ENCODE results near the gene CEP170B.

The CEP170B gene

GRCh38 chr14:104865081-104865630, at the start of gene CEP170B:
Gene CEP170B, plus strand, starts transcription at chr14:104865268. Its CDS starts 3,183 bp downstream, at chr14:104868451.
- no peak for TF ChIP-seq CTCF (conservative IDR thresholded peaks at IDR 0.05)
- H3K27ac ChIP-seq, result peak within 1 kb of the TSS; percentile 90

GRCh38 chr14:104816616-104816884, 48.5 kb upstream of the CEP170B start:
- TF ChIP-seq CTCF (conservative IDR thresholded peaks at IDR 0.05), result no peak
- H3K27ac ChIP-seq, result peak overlapping the region; percentile 90

- TF ChIP-seq CTCF (conservative IDR thresholded peaks at IDR 0.05), result no peak
- H3K27ac ChIP-seq, result no peak overlapping the region
Observed at GRCh38 chr14:104817930-104818713, 46.9 kb upstream of the CEP170B start.

GRCh38 chr14:104818714-104819161, 46.3 kb upstream of the CEP170B start:
- no peak for TF ChIP-seq CTCF (conservative IDR thresholded peaks at IDR 0.05)
- H3K27ac ChIP-seq, result no peak overlapping the region

- TF ChIP-seq CTCF (conservative IDR thresholded peaks at IDR 0.05), result no peak
- no peak overlapping the region for H3K27ac ChIP-seq
Observed at GRCh38 chr14:104819361-104819781, 45.7 kb upstream of the CEP170B start.

- TF ChIP-seq CTCF (conservative IDR thresholded peaks at IDR 0.05), result peak; percentile 62
- H3K27ac ChIP-seq, result no peak overlapping the region
Observed at GRCh38 chr14:104820669-104821228, 44.3 kb upstream of the CEP170B start.

GRCh38 chr14:104821229-104821945, 43.7 kb upstream of the CEP170B start:
- TF ChIP-seq CTCF (conservative IDR thresholded peaks at IDR 0.05), result no peak
- no peak overlapping the region for H3K27ac ChIP-seq
